CD4-positive, alpha-beta T cell treated with Interleukin-15 for 1 hour (primary cell): Measurements from ENCODE around the gene ANXA5.

Source experiments
- DNase-seq: peaks from one replicate; pipeline ENCODE4 v3.0.0-alpha.2; 2020

The ANXA5 gene

DNA sequence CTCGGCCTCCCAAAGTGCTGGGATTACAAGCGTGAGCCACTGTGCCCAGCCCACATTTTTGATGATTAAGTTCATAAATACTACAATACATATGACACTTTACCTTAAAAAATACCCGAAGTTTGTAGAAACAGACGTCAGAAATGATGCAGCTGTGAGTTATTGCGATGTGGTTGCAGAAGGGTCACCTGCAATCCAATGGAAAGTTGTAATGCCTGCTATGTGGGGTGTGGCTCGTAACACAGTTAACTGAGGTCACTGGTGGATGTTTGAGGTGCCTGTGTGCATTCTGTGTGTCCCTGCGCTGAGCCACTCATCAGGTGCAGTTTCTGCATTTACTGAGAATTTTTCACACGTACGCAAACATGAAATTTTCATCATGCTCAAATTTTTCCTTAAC is 64.1 kb downstream of the ANXA5 start:
- DNase-seq: no peak
